Ascending aorta (tissue), 2 donors: ENCODE measurements around the gene RFNG. TPM values are rescaled to one million over a fixed set of nuclear protein-coding genes. Genes with fewer than 3 reads are reported as not detected.

Experiments used
- DNase-seq, 2 donors: peaks; one replicate each; pipeline ENCODE4 v3.0.0-alpha.2; 2019; ENCODE audit warnings: low spot score in 2 of 2
- H3K27ac ChIP-seq, 2 donors: fragments of 200-600 bp; sonication (generic); one replicate each; pipeline ENCODE4 v1.5.1; 2016 to 2017; ENCODE audit warnings: mild to moderate bottlenecking in 1 of 2
- H3K27me3 ChIP-seq: fragments of 200-600 bp; sonication (generic); one replicate; pipeline ENCODE4 v1.5.1; 2017
- H3K36me3 ChIP-seq, 2 donors: fragments of 200-600 bp; sonication (generic); one replicate each; pipeline ENCODE4 v1.5.1; 2016
- H3K4me1 ChIP-seq, 2 donors: fragments of 200-600 bp; sonication (generic); one replicate each; pipeline ENCODE4 v1.5.1; 2016 to 2017; ENCODE audit warnings: mild to moderate bottlenecking in 1 of 2
- H3K4me3 ChIP-seq, 2 donors: fragments of 200-600 bp; sonication (generic); one replicate each; pipeline ENCODE4 v1.5.1; 2016 to 2017; ENCODE audit warnings: mild to moderate bottlenecking in 1 of 2
- H3K9me3 ChIP-seq, 2 donors: fragments of 200-600 bp; sonication (generic); one replicate each; pipeline ENCODE4 v1.5.1; 2016
- intact Hi-C: fragments of 100-400 bp; cut with DNase I; formaldehyde crosslinking; loops from one replicate; pipeline ENCODE4 v1.15.1; 2023
- total RNA-seq: library from RNA; depleted of rRNA; stranded (reverse); fragments of >200 nt; gene quantifications from one replicate; pipeline ENCODE4 v1.1.0, GENCODE V29; 2016
- TF ChIP-seq, protein P1 (sequence below), 3 experiments: fragments of 200-600 bp in 2 of 3; fragments of 450-650 bp in 1 of 3; sonication (generic) in 2 of 3; IDR thresholded peaks; one replicate each; pipeline ENCODE4 v1.5.1; 2016 to 2019; ENCODE audit warnings: antibody characterized with exemption in 3 of 3, mild to moderate bottlenecking in 1 of 3, moderate library complexity in 1 of 3

RFNG gene
- total RNA-seq, 1 donor from 2014 or later = 73.7 TPM

DNA sequence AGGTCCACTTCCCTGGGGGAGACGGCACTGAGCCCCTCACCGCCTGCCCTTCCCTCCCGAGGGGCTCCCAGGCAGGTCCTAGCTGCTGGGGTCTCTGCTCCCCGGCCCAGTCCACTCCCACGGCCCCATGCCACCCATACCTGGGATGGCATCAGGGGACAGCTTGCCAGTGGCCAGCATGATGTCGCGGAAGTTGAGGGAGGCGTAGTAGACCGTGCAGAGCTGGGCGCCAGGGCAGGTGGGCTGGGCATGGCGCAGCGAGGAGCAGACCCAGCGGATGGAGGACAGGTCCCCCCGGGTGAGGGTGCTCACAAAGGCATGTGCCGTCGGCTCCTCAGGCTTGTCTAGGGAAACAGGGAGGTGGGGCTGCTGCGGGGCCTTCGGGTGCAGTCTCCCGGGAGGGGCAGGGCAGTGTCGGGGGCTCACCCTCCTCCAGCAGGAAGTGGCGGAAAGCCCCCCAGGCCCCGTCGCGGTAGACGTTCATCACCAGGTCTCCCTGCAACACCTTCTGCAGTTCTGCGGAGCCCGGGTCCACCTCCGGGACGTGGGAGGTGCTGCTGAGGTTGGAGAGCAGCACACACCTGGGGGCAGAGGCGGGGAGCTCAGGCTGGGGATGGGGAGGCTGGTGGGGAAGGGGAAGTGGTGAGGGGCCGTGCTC, 32.9 kb upstream of the RFNG start:
- DNase-seq = no peak
- no peaks in the 10 kb centered on the region for H3K27me3 ChIP-seq
- H3K27ac ChIP-seq = no peak overlapping the region
- H3K9me3 ChIP-seq = no peaks in the 10 kb centered on the region
- peaks cover 93 to 99% of the 10 kb centered on the region in 2 donors for H3K36me3 ChIP-seq
- intact Hi-C loops = no loop called here
- H3K4me1 ChIP-seq = no peaks in the 10 kb centered on the region
- no peak overlapping the region for H3K4me3 ChIP-seq
- TF ChIP-seq, protein P1, sequence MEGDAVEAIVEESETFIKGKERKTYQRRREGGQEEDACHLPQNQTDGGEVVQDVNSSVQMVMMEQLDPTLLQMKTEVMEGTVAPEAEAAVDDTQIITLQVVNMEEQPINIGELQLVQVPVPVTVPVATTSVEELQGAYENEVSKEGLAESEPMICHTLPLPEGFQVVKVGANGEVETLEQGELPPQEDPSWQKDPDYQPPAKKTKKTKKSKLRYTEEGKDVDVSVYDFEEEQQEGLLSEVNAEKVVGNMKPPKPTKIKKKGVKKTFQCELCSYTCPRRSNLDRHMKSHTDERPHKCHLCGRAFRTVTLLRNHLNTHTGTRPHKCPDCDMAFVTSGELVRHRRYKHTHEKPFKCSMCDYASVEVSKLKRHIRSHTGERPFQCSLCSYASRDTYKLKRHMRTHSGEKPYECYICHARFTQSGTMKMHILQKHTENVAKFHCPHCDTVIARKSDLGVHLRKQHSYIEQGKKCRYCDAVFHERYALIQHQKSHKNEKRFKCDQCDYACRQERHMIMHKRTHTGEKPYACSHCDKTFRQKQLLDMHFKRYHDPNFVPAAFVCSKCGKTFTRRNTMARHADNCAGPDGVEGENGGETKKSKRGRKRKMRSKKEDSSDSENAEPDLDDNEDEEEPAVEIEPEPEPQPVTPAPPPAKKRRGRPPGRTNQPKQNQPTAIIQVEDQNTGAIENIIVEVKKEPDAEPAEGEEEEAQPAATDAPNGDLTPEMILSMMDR (IDR thresholded peaks at IDR 0.05) = no peak

DNA sequence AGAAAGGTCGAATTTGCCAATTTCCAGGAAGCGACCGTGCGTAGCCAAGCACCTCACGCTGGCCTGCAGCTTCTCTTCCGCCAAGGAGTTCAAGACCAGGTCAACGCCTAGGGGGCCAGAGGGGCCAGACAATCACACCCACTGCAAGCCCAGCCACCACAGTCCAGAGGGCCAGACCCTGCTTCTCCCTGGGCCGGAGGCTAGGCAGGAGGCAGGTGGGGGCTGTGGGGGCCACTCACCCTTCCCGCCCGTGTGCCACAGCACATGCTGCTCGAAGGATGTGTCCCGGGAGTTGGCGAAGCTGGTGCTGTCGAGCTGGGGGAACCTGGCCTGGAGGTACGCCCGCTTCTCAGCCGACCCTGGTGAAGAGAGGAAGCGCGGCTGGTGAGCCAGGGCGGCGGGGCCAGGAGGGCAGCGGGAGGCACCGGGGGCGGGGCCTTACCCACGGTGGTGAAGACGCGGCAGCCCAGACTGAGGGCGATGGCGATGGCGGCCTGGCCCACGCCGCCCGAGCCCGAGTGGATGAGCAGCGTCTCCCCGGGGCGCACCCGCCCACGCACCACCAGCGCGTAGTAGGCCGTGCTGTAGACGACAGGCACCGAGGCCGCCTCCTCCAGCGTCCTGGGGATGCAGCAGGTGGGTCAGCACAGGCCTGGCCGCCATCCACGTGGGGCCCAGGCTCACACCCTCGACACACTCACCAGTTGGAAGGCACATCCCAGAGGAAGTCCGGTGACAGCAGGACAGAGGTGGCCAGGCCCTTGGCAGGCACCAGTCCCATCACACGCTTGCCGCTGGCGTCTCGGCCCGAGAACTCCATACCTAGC, 32.1 kb upstream of the RFNG start:
- peaks cover 93 to 99% of the 10 kb centered on the region in 2 donors for H3K36me3 ChIP-seq
- no peaks in the 10 kb centered on the region for H3K4me1 ChIP-seq
- H3K27ac ChIP-seq = no peak overlapping the region
- intact Hi-C loops = no loop called here
- H3K27me3 ChIP-seq = no peaks in the 10 kb centered on the region
- TF ChIP-seq, protein P1 (IDR thresholded peaks at IDR 0.05) = no peak
- H3K9me3 ChIP-seq = no peaks in the 10 kb centered on the region
- H3K4me3 ChIP-seq = no peak overlapping the region
- DNase-seq = no peak

DNA sequence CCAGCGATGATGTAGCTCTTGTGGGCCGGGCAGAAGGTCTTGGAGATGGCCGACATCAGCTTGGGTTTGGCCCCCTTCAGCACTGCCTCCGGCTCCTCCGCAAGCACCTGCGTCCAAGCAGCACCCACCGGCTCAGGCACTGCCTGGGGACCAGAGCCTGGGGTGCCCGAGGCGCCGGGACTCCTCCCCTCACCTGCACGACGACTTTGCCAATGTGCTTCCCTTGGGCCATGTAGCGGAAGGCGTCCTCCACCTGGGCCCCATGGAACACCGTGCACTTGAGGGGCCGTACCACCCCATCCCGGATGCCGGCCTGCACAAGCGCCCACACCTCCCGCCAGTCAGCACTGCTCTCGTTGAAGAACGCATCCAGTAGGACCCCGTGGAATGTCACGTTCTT, 31.4 kb upstream of the RFNG start:
- no peaks in the 10 kb centered on the region for H3K9me3 ChIP-seq
- peaks cover 85 to 97% of the 10 kb centered on the region in 2 donors for H3K36me3 ChIP-seq
- H3K27ac ChIP-seq = no peak overlapping the region
- TF ChIP-seq, protein P1 (IDR thresholded peaks at IDR 0.05) = no peak
- H3K27me3 ChIP-seq = no peaks in the 10 kb centered on the region
- H3K4me1 ChIP-seq = no peaks in the 10 kb centered on the region
- no peak overlapping the region for H3K4me3 ChIP-seq
- intact Hi-C loops = no loop called here
- DNase-seq = no peak

DNA sequence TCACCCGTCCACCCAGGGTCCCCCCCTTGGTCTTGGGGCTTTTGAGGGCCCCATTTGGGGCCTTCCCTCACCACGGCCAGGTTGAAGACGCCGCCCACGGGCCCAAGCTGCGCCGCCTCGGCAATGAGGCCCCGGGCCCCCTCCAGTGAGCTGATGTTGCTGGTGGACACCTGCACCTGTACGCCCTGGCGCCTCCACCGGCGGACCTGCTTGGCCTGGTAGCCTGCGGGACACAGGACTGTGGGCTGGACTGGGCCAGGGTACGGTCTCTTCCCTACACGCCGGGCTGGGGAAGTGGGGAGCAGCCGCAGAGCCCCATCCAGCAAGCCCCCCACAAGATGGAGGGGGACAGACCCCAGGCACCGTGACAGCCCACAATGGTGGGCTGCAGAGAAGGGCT, 30.8 kb upstream of the RFNG start:
- no peak overlapping the region for H3K4me3 ChIP-seq
- H3K4me1 ChIP-seq = no peaks in the 10 kb centered on the region
- TF ChIP-seq, protein P1 (IDR thresholded peaks at IDR 0.05) = no peak
- H3K27ac ChIP-seq = no peak overlapping the region
- H3K27me3 ChIP-seq = no peaks in the 10 kb centered on the region
- H3K9me3 ChIP-seq = no peaks in the 10 kb centered on the region
- DNase-seq = no peak
- intact Hi-C loops = no loop called here
- peaks cover 81 to 91% of the 10 kb centered on the region in 2 donors for H3K36me3 ChIP-seq

DNA sequence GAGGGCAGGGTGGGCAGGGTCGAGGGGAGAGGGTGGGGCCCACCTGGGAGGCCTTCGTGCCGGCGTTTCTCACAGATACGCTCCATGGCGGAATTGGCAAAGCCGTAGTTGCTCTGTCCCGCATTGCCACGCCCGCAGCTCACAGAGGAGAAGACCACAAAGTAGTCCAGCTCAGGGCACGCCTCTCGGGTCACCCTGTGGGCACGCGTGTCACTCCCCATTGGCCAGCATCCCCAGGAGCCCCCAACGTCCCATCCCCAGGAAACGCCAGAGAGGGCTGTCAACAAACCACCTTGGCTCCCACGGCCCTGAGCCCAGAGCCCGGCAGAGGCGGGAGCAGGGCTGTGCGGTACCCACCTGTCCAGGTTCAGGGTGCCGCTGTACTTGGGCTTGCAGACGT, 30.4 kb upstream of the RFNG start:
- H3K4me1 ChIP-seq = no peaks in the 10 kb centered on the region
- intact Hi-C loops = no loop called here
- peaks cover 76 to 86% of the 10 kb centered on the region in 2 donors for H3K36me3 ChIP-seq
- TF ChIP-seq, protein P1 (IDR thresholded peaks at IDR 0.05) = no peak
- no peaks in the 10 kb centered on the region for H3K9me3 ChIP-seq
- no peak for DNase-seq
- H3K4me3 ChIP-seq = no peak overlapping the region
- no peaks in the 10 kb centered on the region for H3K27me3 ChIP-seq
- no peak overlapping the region for H3K27ac ChIP-seq
